H7 (cell line): Measurements from ENCODE around the gene PNMA3. TPM values are rescaled to one million over a fixed set of nuclear protein-coding genes. Genes with fewer than 3 reads are reported as not detected.
"Not testable (repeated sequence)": the region's sequence is repeated elsewhere in the genome, so short reads cannot be mapped to it uniquely, and the experiment has no call there.

Source experiments
- DNase-seq: peaks from one replicate; pipeline ENCODE4 v3.0.0; 2012
- H3K27me3 ChIP-seq: 2 replicates; pipeline ENCODE4 v1.6.0; 2011; ENCODE audit warnings: mild to moderate bottlenecking, low read length; ENCODE audit not compliant: control insufficient read depth, insufficient read depth
- H3K36me3 ChIP-seq: replicated peaks from 2 replicates; pipeline ENCODE4 v1.5.1; 2011; ENCODE audit warnings: low read length; ENCODE audit not compliant: control insufficient read depth, insufficient read depth
- H3K4me3 ChIP-seq: 2 replicates; pipeline ENCODE4 v1.5.1; 2011; ENCODE audit warnings: low read depth, mild to moderate bottlenecking, control low read depth, low read length, moderate library complexity; ENCODE audit not compliant: insufficient read depth
- total RNA-seq: library from RNA; depleted of rRNA; stranded (reverse); fragments of >200 nt; shearing (Covaris generic); gene quantifications from 2 replicates; pipeline ENCODE4 v1.2.3, GENCODE V29; 2014; rRNA removed

PNMA3 gene
- total RNA-seq, 1 experiment from 2014 or later: 5.2 TPM

DNA sequence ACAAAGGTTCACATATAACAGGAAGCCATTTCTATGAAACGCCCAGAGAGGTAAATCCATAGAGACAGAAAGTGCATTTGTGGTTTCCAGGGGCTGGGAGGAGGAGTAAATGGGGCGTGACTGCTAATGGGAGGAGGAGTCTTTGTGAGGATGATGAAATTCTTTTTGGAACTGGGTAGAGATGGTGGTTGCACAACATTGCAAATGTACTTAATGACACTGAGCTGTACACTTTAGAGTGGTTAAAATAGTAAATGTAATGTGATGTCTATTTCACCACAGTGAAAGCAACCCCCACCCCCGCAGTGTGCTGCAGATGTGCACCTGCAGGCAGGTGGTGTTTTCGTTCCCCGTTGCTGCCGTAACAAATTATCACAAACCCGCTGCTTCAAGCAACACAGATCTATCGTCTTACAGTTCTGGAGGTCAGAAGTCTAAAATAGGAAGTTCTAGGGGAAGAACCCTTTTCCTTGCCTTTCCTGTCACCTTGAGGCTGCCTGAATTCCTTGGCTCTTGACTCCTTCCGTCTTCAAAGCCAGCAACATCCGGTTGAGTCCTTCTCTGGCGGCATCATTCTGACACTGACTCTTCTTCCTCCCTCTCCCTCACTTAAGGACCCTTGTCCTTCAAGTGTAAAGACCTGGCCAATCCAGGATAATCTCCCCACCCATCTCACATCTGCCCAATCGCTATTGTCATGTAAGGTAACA, 50.0 kb downstream of the PNMA3 start:
- not testable (repeated sequence) for H3K27me3 ChIP-seq, DNase-seq, H3K4me3 ChIP-seq, H3K36me3 ChIP-seq

Other genes with a start within 250 kb of the PNMA3 start
- gene CETN2, start 225.7 kb upstream of the PNMA3 start, total RNA-seq: 22.3 and 26.2 TPM in 2 replicates
- gene NSDHL, start 225.4 kb upstream of the PNMA3 start, total RNA-seq: 17.2 and 18.0 TPM in 2 replicates
- gene ZNF185, start 158.4 kb upstream of the PNMA3 start, total RNA-seq: 7.0 and 7.8 TPM in 2 replicates
- gene PNMA5, start 62.4 kb upstream of the PNMA3 start, total RNA-seq: 0.22 TPM in 1 of 2 replicates, not detected in the other
- gene PNMA6A, start 16.0 kb downstream of the PNMA3 start, total RNA-seq: 7.5 and 9.8 TPM in 2 replicates
- not detected in 2 replicates for gene MAGEA1, start 122.8 kb downstream of the PNMA3 start, total RNA-seq